Measurements from ENCODE around the gene PLEKHH3. TPM values are rescaled to one million over a fixed set of nuclear protein-coding genes. Genes with fewer than 3 reads are reported as not detected.

The PLEKHH3 gene, protein sequence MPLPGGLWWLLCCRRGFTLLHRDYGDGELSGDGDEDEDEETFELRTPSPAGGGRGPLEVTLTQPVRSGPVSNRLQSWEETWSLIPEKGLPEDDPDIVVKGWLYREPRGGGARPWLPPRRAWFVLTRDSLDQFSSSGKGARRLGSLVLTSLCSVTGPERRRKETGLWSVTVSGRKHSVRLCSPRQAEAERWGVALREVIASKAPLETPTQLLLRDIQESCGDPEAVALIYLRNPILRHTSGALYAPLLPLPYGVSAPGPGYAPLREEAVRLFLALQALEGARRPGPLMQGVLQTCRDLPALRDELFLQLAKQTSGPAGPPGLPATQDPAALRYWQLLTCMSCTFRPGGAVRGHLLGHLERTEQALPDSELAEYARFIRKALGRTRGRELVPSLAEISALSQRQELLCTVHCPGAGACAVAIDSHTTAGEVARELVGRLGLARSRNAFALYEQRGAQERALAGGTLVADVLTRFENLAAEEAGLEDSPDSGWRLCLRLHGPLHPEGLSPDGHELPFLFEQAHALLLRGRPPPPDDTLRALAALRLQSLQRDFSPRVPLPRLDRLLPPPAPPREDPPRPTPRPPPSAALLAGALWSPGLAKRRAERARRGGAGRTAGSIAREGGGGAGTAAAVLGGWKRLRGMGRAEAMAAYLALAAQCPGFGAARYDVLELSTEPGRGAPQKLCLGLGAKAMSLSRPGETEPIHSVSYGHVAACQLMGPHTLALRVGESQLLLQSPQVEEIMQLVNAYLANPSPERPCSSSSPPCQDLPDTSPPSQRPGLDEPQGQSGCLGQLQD
- total RNA-seq (2014; rRNA removed), result 18.7 and 20.4 TPM in 2 replicates
- 9.9 TPM for polyA plus RNA-seq (2012)

DNA sequence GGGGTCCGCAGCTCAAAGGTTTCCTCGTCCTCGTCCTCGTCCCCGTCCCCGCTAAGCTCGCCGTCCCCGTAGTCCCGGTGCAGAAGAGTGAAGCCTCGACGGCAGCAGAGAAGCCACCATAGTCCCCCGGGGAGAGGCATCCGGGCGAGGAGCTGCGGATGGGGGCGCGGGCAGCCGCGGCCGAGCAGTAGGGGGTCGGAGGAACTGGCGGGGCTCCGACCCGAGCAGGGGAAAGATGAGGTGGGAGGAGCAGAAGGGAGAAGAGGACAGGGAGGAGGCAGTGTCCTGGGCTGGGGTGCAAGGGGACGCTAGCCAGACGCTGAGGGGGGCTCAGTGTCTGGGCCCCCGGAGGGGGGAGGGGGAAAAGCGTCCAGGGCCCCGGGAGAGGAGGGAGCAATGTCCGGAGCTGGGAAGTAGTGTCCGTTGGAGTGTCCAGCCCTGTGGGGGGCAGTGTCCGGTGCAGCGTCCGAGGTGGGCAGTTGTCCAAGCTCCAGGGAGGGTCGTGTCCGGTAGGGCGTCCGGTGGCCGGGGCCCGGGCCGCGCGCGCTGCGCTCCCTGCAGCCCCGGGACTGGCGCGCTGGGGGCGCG, at the start of gene PLEKHH3:
Gene PLEKHH3 (minus strand): TSS at position 571 of the 588 bp plus-strand sequence. CDS start 431 bp downstream, at position 140.
- DNase-seq (ENCODE audit: low read depth), result no peak

DNA sequence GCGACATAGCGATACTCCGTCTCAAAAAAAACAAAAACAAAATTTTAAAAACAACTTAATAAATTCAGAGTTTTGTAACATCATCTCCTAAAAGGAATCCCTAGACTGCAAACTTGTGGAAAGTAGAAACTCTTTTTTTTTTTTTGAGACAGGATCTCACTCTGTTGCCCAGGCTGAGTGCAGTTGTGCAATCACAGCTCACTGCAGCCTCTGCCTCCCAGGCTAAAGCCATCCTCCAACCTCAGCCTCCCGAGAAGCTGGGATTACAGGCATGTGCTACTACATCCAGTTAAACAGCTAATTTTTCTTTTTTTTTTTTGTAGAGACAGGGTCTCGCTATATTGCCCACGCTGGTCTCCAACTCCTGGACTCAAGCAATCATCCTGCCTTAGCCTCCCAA, 48.3 kb upstream of the PLEKHH3 start:
- DNase-seq (ENCODE audit: low read depth), result no peak

DNA sequence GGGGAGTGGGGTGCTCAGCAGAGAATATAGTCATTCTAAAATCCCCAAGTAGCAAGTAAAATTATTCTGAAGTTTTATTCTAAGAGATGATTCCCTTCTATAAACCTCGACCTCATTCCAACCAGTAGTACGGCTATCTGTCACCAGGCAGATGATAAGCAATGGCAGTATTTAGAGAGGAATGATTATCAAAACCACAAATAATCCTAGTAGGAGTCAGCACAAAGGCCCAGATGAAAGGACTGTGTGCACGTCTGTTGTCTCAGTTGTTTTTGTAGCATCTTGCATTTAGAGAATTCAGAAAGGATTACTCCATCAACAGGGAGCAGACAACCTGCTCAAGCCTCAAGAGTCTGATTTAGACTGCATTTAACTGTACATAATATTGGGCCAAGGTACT, 46.8 kb upstream of the PLEKHH3 start:
- no peak for DNase-seq (ENCODE audit: low read depth)

DNA sequence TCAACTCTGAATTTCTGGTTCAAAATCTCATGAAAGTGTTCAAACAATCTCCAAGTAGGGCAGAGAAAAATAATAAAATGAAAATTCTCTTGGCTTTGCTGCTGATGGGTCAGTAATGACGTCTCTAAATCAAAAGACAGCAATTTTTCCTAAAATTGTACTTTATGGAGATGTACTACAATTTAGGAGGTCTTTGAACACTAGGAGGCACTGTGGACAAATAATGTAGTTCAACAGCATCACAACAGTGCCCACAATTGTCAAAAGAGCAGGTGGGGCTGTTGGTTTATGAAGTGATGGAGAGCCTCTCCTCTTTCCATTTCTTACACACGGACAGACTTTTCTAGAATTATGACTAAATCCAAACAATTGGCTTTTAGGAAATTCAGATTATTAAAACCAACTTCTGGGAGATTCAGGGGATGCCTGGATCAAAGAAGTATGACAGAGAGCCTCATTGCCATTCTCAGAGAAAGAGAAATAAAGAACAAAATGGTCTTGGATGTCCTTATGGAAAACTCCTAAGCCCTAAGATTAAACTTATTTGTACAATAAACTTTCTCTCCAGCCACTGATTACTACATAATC, 44.3 kb upstream of the PLEKHH3 start:
- peak; percentile 72 for DNase-seq (ENCODE audit: low read depth)

DNA sequence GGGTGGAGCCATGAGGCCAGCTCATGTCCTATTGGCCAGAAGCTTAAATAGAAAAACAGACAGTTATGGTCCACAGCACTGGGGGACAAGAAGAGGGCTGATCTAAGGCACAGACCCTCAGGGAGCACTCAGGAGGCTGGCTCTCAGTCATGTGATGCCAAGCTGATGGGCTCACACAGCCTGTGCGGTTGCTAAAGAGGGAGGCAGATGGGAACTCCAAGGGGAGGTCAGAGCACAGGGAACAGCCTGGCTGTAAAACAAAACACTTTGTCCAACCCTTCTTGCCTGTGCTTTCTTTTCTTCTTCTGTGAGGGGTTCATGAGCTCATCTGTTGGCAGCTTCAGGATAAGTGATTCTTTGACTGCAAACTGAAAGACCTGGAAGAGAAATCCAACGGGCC, 32.8 kb upstream of the PLEKHH3 start:
- no peak for DNase-seq (ENCODE audit: low read depth)

DNA sequence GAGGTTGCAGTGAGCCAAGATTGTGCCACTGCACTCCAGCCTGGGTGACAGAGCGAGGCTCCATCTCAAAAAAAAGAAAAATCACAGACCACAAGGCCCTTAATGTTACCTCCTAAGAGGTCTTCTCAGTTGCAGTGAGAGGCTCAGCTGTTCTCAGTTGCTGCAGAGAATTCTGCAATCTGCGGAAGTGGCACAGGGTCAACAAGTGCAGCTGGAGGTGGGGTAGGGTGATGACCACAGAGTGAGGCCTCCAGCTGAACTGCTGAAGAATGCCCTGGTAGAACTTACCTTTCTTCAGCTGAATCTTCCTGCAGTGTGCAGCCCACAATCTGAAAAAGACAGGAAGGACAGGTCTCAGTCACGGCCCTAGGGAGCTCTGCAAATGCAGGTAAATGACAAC, 31.8 kb upstream of the PLEKHH3 start:
- DNase-seq (ENCODE audit: low read depth), result no peak

DNA sequence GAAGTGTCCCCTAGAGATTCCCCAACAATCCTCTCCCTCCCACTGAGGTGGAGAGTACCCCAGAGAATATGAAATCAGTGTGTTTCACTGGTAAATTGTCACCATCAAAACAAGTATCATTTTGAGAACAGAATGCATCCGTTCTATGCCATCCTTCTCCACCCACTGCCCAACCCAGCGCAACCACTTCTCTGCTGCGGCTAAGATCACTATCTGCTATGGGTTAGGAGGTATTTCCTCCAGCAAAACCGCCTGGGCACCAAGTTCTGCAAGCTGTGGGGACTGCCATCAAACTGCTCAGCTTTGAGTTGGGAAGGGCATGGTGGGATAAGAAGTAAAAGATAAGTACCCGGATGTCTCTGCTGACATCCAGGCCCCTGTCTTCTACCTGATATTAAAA, 29.9 kb upstream of the PLEKHH3 start:
- no peak for DNase-seq (ENCODE audit: low read depth)

DNA sequence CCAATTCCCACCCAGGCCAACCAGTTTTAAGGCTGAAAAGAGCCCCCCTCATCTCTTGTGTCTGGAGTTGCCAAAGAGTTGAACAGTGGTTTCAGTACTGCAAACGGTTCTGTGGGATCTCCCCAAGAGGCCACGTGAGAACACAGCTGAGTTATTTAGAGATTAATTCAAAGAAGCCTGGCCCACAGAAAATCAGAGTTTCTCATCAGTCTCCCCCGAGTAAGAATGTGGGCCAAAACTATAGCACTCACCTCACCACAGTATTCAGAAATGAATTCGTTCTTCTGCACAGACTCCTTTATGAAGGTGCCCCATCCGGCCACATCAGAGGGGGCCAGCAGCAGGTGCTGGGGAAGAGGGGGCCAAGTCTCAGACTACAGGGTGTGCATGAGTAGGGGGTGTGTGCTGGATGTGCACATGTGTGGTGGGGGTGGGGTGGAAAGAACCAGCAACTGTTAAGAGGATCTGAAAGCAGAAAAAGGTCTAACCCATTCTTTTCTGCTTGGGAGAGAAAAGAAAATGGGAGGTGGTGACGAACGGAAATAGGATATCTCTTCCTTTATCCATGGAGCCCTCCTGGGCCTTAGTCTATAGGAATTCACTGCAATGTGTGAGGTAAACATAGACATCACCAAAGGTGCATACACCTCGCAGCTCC, 28.2 kb upstream of the PLEKHH3 start:
- no peak for DNase-seq (ENCODE audit: low read depth)

DNA sequence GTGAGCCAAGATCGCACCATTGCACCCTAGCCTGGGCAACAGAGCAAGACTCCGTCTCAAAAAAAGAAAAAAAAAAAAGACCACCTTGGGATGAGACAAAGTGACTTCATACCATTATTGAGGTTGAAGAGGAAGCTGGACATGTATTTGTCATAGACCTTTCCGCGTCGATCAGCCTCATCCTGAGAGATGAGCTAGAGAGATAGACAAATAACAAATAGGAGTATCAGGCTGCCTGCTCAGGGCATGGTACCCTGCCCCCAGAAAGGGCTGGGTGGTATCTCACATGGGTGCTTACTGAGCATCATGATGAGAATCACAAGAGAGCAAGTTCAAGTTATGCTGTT, 27.7 kb upstream of the PLEKHH3 start:
- DNase-seq (ENCODE audit: low read depth), result no peak

DNA sequence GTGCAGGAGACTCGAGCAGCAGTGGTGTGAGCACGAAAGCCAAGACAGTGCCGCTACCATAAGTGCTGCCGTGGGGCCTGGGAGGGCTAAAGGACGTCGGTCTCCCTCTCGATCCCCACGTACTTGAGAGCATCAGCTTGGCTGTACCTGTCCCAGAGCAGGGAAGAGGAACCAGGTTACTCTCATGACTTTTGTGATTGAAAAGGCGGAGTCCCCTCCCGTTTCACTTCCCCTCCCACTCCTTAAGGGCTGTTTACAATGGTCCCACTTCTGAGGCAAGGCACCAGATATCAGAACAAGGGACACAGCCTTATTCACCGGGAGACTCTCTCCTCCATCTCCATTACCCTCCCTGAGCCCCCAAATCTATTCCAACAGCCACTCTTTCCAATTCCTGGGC, 25.7 kb upstream of the PLEKHH3 start:
- no peak for DNase-seq (ENCODE audit: low read depth)

DNA sequence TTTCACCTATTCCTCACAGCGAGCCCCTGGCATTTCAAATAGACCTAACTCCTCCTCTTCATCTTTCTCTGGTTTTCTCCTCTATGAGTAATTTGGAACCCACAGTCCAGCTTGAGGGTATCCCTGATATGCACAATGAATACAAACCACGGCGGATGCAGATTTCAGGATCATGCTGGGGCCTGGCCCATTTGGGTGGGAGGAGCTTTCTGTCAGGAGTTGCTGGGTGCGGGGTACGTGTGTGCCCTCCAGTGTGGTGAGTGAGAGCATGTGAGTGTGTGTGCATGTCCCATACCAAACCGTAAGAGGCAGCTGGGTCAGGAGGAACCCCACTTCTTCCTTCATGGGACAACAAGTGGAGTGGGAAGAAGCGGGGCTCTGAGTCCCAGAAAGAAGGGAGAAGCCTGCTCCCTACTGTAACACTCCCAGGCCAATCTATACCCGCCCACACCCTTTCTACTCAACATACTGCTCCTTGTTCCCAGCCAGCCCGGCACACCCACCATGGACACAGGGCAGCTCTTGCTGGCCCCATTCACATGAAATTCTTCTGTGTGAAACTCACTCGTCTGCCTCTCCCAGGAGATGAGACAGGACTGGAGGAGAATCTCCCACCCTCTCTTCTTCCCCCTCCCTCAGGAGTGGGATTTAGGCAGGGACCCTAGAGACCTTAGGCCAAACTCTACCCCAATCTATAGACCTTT, 23.9 kb upstream of the PLEKHH3 start:
- no peak for DNase-seq (ENCODE audit: low read depth)

DNA sequence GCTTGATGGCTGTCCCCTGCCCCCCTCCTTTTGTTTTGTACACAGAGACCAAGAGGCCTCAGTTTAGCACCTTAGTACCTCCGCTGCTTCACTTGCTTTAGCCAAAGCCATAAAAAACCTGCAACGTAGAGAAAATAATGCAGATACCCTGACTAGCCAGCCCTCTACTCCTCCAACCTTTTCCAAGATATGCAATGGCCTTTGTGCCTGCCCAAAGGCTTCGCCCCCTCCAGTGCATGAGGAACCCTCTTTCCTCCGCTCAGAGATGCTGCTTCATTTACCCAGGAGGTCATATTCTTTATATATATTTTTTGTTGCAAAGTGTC, 22.6 kb upstream of the PLEKHH3 start:
- no peak for DNase-seq (ENCODE audit: low read depth)

DNA sequence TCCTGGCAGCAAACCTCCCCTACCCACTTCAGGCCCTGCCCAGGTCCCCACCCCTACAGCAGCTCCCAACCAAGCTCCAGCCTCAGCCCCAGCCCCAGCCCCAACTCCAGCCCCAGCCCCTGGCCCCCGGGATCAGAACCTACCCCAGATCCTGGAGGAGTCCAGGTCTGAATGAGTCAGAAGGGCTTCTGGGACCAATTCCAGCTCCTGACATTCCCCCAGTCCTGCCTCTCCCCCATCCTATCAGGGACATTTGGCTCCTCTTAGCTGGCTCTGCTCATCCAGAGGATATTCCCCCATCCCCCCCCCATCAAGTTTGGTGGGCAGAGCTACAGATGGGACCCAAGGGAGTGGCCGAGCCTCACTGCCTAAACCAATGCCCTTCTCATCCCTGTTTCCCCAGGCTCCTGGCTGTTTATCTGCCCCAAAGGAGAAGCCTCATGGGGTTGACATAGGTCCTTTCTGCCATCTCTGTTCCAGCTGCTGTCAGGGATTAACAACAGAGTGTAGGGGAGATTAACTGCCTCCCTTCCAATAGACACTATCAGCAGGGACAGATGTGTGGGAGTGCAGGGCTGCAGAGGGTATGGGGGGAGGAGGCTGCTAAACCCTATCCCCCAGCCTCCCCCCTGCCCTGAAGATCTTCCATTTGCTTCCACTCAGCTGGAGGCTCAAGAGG, 22.1 kb upstream of the PLEKHH3 start:
- peak; percentile 71 for DNase-seq (ENCODE audit: low read depth)

DNA sequence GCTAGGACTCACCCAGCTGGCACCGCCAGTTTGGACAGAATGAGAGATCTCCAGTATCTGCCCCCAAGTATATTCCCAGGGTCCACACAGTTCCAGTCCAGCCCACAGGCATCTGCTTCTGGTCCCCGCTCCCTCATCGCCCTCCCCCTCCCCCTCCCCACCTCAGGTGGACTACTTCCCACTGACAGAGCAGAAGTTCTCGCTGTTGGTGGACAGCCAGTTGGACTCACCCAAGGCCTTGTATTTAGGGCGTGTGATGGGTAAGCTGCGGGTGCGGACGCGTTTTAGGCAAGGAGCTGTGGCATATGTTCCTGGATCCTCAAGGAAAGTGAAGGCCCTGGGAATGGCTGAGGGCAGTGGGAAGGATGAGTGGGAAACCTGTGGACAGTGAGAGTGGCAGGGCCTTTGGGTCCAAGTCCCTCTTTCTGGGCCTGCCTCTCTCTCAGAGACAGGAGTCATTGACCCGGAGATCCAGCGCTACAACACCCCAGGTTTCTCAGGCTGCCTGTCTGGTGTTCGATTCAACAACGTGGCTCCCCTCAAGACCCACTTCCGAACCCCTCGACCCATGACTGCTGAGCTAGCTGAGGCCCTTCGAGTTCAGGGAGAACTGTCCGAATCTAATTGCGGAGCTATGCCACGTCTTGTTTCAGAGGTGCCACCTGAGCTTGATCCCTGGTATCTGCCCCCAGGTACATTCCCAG, 20.5 kb upstream of the PLEKHH3 start:
- no peak for DNase-seq (ENCODE audit: low read depth)

DNA sequence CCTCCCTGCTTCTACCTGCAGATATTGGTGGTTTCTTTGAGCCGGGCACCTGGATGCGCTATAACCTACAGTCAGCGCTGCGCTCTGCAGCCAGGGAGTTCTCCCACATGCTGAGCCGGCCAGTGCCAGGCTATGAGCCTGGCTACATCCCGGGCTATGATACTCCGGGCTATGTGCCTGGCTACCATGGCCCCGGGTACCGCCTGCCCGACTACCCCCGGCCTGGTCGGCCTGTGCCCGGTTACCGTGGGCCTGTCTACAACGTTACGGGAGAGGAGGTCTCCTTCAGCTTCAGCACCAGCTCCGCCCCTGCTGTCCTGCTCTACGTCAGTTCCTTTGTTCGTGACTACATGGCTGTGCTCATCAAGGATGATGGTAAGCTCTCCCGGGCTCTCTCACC, 18.7 kb upstream of the PLEKHH3 start:
- DNase-seq (ENCODE audit: low read depth), result no peak

DNA sequence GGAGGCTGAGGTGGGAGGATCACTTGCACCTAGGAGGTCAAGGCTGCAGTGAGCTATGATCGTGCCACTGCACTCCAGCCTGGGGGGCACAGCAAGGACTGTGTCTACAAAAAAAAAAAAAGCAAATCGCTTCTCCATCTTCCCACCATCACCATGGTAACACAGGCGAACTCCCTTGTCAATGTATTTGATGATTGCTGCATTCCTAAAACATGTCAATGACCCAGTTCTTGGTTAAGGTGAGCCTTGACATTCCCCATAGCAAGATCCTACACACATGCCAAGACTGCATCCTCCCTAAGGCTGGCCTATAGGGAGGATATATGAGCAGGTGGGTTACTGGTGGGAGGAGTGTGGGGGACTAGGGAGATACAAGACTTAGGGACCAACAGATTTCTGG, 17.7 kb upstream of the PLEKHH3 start:
- DNase-seq (ENCODE audit: low read depth), result no peak

DNA sequence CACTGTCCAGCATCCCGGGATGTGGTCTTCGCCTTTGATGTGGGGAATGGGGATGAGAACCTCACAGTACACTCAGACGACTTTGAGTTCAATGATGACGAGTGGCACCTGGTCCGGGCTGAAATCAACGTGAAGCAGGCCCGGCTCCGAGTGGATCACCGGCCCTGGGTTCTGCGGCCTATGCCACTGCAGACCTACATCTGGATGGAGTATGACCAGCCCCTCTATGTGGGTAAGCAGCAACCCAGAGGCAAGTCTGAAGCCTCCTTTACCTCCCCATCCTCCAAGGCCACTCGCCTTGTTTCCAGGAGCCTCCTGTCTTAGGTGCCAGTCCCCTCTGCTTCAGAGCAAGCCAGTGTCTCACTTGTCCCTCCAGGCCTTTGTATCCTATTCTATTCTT, 15.7 kb upstream of the PLEKHH3 start:
- no peak for DNase-seq (ENCODE audit: low read depth)

DNA sequence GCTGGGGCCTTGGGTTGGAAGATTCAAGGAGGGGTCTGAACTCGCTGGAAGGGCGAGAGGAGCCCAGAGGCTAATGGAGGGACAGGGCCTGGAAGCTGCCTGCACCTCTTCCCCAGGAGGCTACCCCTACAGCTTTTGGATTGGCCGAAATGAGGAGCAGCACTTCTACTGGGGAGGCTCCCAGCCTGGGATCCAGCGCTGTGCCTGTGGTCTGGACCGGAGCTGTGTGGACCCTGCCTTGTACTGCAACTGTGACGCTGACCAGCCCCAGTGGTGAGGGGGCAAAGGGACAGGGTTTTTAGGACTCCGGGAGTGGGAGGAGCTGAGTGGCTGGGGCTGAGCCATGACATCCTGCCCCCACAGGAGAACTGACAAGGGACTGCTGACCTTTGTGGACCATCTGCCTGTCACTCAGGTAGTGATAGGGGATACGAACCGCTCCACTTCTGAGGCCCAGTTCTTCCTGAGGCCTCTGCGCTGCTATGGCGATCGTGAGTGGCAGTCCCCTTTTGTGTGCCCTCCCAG, 14.3 kb upstream of the PLEKHH3 start:
- no peak for DNase-seq (ENCODE audit: low read depth)

DNA sequence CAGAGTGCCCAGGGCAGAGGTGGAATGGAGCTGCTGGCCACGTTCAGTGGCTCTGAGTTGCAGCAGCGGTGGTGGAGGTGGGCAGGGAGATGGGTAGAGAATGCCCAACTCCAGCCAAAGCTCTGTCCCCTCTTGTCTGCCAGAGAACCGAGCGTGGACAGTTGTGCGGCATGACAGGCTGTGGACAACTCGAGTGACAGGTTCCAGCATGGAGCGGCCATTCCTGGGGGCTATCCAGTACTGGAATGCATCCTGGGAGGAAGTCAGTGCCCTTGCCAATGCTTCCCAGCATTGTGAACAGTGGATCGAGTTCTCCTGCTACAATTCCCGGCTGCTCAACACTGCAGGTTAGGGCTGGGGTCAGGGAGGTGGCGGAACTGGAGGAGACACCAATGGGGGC, 13.8 kb upstream of the PLEKHH3 start:
- DNase-seq (ENCODE audit: low read depth), result no peak

All from LHCN-M2 (cell line).